WERI-Rb-1 (cell line): Measurements from ENCODE around the gene DAAM2.
A peak's percentile ranks its signal among the peaks of the same experiment; 100 is the strongest.

ENCODE experiments used
- DNase-seq: peaks from one replicate; pipeline ENCODE4 v3.0.0-alpha.2; 2020
- H3K27ac ChIP-seq: fragments of 250-450 bp; sonication (Bioruptor Pico); 2 replicates; pipeline ENCODE4 v1.5.1; 2020; ENCODE audit warnings: mild to moderate bottlenecking, moderate library complexity
- H3K27me3 ChIP-seq: fragments of 250-450 bp; sonication (Bioruptor Pico); 2 replicates; pipeline ENCODE4 v1.5.1; 2021; ENCODE audit warnings: mild to moderate bottlenecking, low read depth, moderate library complexity; ENCODE audit not compliant: insufficient read depth, severe bottlenecking
- H3K36me3 ChIP-seq: fragments of 250-450 bp; sonication (Bioruptor Pico); 2 replicates; pipeline ENCODE4 v1.5.1; 2020; ENCODE audit warnings: mild to moderate bottlenecking, moderate library complexity
- H3K4me3 ChIP-seq: 2 replicates; pipeline ENCODE4 v1.5.1; 2011; ENCODE audit warnings: low read depth, mild to moderate bottlenecking, control low read depth, low read length
- H3K9me3 ChIP-seq: fragments of 250-450 bp; sonication (Bioruptor Pico); 2 replicates; pipeline ENCODE4 v1.5.1; 2021; ENCODE audit warnings: mild to moderate bottlenecking, moderate library complexity; ENCODE audit not compliant: severe bottlenecking
- CTCF ChIP-seq: IDR thresholded peaks from 2 replicates; pipeline ENCODE4 v1.5.1; 2011; ENCODE audit warnings: low read depth, mild to moderate bottlenecking, control low read depth, inconsistent platforms, low read length

DAAM2 gene

GRCh38 chr6:39930540-39930939 is 138.4 kb downstream of the DAAM2 start:
- Histone ChIP-seq H3K27ac (no peak overlapping the region), H3K4me3 (no peak overlapping the region), H3K27me3 (no peaks in the 10 kb centered on the region), H3K36me3 (peaks cover 9% of the 10 kb centered on the region), H3K9me3 (no peaks in the 10 kb centered on the region)
- no peak for TF ChIP-seq CTCF
- DNase-seq = no peak

DNA sequence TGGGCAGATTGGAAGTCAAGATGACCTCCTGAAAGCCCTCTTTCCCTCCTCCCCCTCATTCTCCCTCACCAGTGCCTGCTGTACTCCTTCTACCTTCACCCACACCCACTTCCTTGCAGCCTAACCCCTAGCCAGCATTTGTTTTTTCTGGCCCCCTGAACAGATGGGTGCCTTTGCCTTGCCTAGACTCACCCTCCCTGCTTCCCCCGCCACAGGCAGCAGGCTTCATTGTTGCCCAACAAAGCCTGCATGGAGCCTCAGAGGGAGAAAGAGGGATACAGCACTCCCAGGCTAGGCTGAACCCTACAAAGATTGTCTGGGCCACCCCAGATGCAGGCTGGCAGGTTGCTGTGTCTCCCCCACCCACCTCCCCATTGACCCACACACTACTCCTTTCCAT is 139.4 kb downstream of the DAAM2 start:
- no peak for TF ChIP-seq CTCF
- no peaks in the 10 kb centered on the region; the same call in 1 of the 2 replicates for H3K36me3 ChIP-seq

GRCh38 chr6:39932386-39932910 is 140.3 kb downstream of the DAAM2 start:
- Histone ChIP-seq H3K27ac (peak overlapping the region; percentile 57), H3K4me3 (no peak overlapping the region), H3K27me3 (no peaks in the 10 kb centered on the region), H3K9me3 (no peaks in the 10 kb centered on the region), H3K36me3 (no peaks in the 10 kb centered on the region)
- peak; percentile 93 for DNase-seq
- no peak for TF ChIP-seq CTCF

More for the DNA sequence above, 139.4 kb downstream of the DAAM2 start:
- H3K4me3 ChIP-seq = no peak overlapping the region
- DNase-seq = peak; percentile 53
- H3K27me3 ChIP-seq = no peaks in the 10 kb centered on the region
- no peaks in the 10 kb centered on the region for H3K9me3 ChIP-seq
- H3K27ac ChIP-seq = peak overlapping the region; percentile 57

DNA sequence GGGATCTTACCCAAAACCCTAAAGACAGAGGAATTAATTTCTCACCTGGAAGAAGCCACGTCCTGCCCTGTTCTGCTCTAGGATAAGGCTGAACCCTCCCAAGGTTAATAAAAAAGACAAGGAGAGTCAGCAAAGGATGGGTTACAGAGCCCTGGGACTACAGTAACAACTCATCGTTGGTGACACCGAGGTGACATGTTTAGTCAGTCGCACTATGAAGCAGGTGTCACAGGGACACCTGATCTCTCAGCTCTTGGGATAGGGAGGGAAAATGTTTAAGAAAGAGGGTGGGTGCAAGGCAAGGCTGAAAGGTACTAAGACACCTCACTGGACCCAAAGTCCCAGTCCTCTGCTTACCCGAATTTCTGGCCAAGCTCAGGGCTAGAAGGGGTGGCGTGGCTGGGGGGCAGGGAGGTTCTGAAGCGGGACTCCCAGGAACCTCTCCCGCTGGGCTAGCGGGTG is 141.5 kb downstream of the DAAM2 start:
- no peak for DNase-seq
- no peaks in the 10 kb centered on the region for H3K9me3 ChIP-seq
- H3K4me3 ChIP-seq = peak overlapping the region; percentile 63
- no peaks in the 10 kb centered on the region for H3K36me3 ChIP-seq
- TF ChIP-seq CTCF = no peak
- no peaks in the 10 kb centered on the region for H3K27me3 ChIP-seq
- H3K27ac ChIP-seq = peak overlapping the region; percentile 30; the same call in 1 of the 2 replicates

DNA sequence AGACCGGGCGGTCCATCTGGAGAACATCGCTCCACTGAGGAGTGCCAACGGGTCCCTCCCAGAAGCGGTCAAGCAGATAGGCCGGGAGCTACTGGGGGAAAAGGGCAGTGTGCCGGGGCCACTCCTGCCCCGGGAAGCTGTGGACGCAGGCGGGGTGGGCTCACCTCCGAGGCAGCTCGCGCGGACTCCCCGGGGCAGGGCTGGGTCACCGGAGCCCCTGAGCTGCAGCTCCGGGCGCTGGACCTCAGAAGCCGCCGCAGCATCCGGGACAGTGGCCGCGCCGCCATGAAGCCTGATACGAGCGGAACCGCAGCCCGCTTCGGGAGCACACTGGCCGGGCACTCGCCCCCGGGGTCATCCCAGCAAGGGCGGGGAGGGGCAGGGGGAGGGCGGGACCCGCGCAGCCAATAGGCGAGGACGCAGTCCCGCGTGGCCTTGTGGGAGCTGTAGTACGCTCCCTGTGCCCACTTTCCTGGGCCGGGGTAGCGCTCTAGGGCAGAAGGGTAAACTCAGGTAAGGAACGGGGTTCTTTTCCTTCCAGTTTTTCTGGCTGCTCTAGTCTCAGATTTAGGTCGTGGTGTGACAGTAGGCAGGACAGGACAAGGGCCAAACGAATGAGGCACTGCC is 142.1 kb downstream of the DAAM2 start, which contains the start of gene MOCS1:
MOCS1 (minus strand) TSS at position 332 of the 627 bp plus-strand sequence; CDS start at position 287, 45 bp downstream.
- H3K27ac ChIP-seq = peak within 1 kb of the TSS; percentile 30; the same call in 1 of the 2 replicates
- H3K9me3 ChIP-seq = no peaks in the 10 kb centered on the region
- H3K27me3 ChIP-seq = no peaks in the 10 kb centered on the region
- H3K36me3 ChIP-seq = no peaks in the 10 kb centered on the region
- TF ChIP-seq CTCF = no peak
- H3K4me3 ChIP-seq = peak within 1 kb of the TSS; percentile 63
- DNase-seq = peak; percentile 90
